ENCODE results near the gene GPR156. TPM values are rescaled to one million over a fixed set of nuclear protein-coding genes. Genes with fewer than 3 reads are reported as not detected.

Gene GPR156
- total RNA-seq, 2 donors from 2014 or later, result 0.71 to 3.1 TPM

- intact Hi-C loops (cut with DNase I), result no loop called here
- no peak for DNase-seq (ENCODE audit: low spot score)
Measured at GRCh38 chr3:120145542-120146285, 139.3 kb downstream of the GPR156 start.

DNA sequence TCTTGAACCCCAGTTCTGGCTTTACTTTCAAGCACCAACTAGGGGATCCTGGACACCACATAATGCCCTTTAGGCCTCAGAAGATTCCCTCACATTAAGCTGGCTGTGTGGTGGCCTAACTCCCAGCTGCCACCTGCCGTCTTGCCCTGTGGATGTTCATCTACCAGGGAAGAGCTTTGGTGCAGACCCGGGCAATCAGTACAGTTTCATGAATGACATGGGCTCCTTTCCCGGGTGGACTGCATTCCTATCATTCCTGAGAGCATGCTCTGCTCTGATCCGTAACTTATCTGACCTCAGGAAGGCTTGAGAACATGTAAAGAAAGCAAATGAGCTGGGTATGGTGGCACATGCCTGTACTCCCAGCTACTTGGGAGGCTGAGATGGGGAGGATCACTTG, 140.8 kb downstream of the GPR156 start:
- intact Hi-C loops (cut with DNase I), result no loop called here
- DNase-seq (ENCODE audit: low spot score), result no peak

- intact Hi-C loops (cut with DNase I), result no loop called here
- DNase-seq (ENCODE audit: low spot score), result no peak
Measured at GRCh38 chr3:120143676-120144075, 141.3 kb downstream of the GPR156 start.

GRCh38 chr3:120142236-120142635, 142.8 kb downstream of the GPR156 start:
- intact Hi-C loops (cut with DNase I), result no loop called here
- no peak for DNase-seq (ENCODE audit: low spot score)

GRCh38 chr3:120140098-120140742, 144.8 kb downstream of the GPR156 start:
- DNase-seq (ENCODE audit: low spot score), result no peak
- intact Hi-C loops (cut with DNase I), result no loop called here

- intact Hi-C loops (cut with DNase I), result no loop called here
- no peak for DNase-seq (ENCODE audit: low spot score)
Measured at GRCh38 chr3:120139140-120139539, 145.9 kb downstream of the GPR156 start.

GRCh38 chr3:120137548-120137947, 147.5 kb downstream of the GPR156 start:
- no peak for DNase-seq (ENCODE audit: low spot score)
- intact Hi-C loops (cut with DNase I), result no loop called here

- DNase-seq (ENCODE audit: low spot score), result no peak
- intact Hi-C loops (cut with DNase I), result no loop called here
Measured at GRCh38 chr3:120130656-120131055, 154.4 kb downstream of the GPR156 start.

- DNase-seq (ENCODE audit: low spot score), result no peak
- intact Hi-C loops (cut with DNase I), result no loop called here
Measured at GRCh38 chr3:120129718-120130513, 155.1 kb downstream of the GPR156 start.

GRCh38 chr3:120129051-120129450, 156.0 kb downstream of the GPR156 start:
- no peak for DNase-seq (ENCODE audit: low spot score)
- intact Hi-C loops (cut with DNase I), result no loop called here

DNA sequence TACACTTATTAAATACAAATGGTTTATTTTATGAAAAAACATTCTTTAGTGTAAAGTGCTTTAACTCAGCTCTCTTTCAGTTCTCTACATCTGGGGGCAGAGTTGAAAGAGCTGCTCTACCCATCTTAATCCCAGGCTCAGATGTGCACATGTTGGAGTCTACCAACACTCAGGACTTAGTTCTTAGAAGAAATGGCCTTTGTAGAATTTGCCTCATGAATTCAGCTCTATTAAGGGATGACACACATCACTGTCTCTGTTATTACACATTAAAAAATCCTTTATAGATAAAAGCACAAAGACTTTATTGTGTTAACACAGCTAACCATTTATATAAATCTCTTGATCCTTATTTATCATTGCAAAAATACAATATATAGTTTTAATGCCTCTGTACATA, 159.0 kb downstream of the GPR156 start:
- no peak for DNase-seq (ENCODE audit: low spot score)
- intact Hi-C loops (cut with DNase I), result no loop called here

DNA sequence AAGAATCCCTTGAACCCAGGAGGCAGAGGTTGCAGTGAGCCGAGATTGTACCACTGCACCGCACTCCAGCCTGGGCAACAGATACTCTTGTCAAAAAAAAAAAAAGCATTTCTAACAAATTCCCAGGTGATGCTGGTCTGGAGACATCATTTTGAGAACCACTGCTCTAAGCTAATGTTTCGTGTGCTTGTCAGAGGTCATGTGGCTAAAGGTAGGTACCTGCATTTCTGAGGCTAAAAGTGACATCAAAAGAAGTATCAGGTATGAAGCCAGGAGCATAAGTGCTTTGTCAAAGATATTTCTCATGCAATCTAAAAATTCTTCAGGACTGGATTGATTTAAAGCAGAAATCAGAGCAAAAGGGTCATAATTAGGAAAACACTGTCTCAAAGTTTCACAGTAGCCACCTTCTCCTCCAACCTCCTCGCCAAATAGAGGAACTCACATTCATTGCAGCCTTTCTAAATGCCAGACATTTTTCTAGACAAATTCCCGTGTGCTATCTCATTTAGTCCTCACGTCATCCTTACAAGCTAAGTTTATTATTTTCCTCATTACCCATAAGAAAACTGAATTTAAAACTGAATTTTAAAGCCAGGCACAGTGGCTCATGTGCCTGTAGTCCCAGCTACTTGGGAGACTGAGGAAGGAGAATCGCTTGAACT, 165.0 kb downstream of the GPR156 start:
- intact Hi-C loops (cut with DNase I), result loop anchor here in 1 of 2 donors (5.0 kb wide), 1 partner anchor 1257 kb away; no protein-coding TSS in a partner anchor
- DNase-seq (ENCODE audit: low spot score), result no peak

Other genes with a start within 250 kb of the GPR156 start
- 10 to 100 TPM; 31.3 to 33.0 TPM for gene GSK3B, start 190.8 kb downstream of the GPR156 start, total RNA-seq
- 10 to 100 TPM; 26.7 to 29.0 TPM for gene LRRC58, start 64.1 kb upstream of the GPR156 start, total RNA-seq
- 1,000 to 10,000 TPM in 1 of 2 donors, 100 to 1,000 TPM in 1; 548 to 1,310 TPM for gene FSTL1, start 165.8 kb upstream of the GPR156 start, total RNA-seq